Right lobe of liver (tissue), 6 donors: ENCODE measurements around the gene P2RY2. TPM values are rescaled to one million over a fixed set of nuclear protein-coding genes. Genes with fewer than 3 reads are reported as not detected.
A peak's percentile ranks its signal among the peaks of the same experiment; 100 is the strongest.
"Not testable (repeated sequence)": the region's sequence is repeated elsewhere in the genome, so short reads cannot be mapped to it uniquely, and the experiment has no call there.

Source experiments
- ATAC-seq, 4 donors: fragments of 200-7000 bp; cut with Tn5 transposase; one replicate each; pipeline ENCODE4 v1.9.1; 2020; ENCODE audit warnings: mild to moderate bottlenecking in 4 of 4, moderate library complexity in 4 of 4
- DNase-seq, 3 donors: peaks; one replicate each; pipeline ENCODE4 v3.0.0-alpha.2; 2020
- H3K27ac ChIP-seq, 3 donors: fragments of 200-600 bp; one replicate each; pipeline ENCODE4 v1.8.0; 2022
- H3K27me3 ChIP-seq, 2 donors: fragments of 200-600 bp; one replicate each; pipeline ENCODE4 v1.8.0; 2022
- H3K36me3 ChIP-seq, 4 donors: fragments of 200-600 bp; sonication (generic) in 1 of 4; one replicate each; pipeline versions ENCODE4 v1.5.1 to v1.8.0; 2017 to 2022; ENCODE audit warnings: control low read depth in 1 of 4
- H3K4me1 ChIP-seq, 4 donors: fragments of 200-600 bp; sonication (generic) in 1 of 4; one replicate each; pipeline versions ENCODE4 v1.5.1 to v1.8.0; 2017 to 2022; ENCODE audit warnings: control low read depth in 1 of 4
- H3K4me3 ChIP-seq, 3 donors: fragments of 200-600 bp; one replicate each; pipeline ENCODE4 v1.8.0; 2022
- H3K9me3 ChIP-seq, 4 donors: fragments of 200-600 bp; sonication (generic) in 1 of 4; one replicate each; pipeline versions ENCODE4 v1.5.1 to v1.8.0; 2017 to 2022; ENCODE audit warnings: control low read depth in 1 of 4
- POLR2A ChIP-seq: fragments of 450-650 bp; IDR thresholded peaks from one replicate; pipeline ENCODE4 v1.6.1; 2017; ENCODE audit warnings: antibody characterized with exemption, mild to moderate bottlenecking
- WGBS: methylation state at CpG from one replicate; pipeline ENCODE4 v1.1.6; 2018; ENCODE audit warnings: low coverage, low lambda C conversion rate; ENCODE audit not compliant: insufficient coverage; ENCODE audit errors: missing lambda C conversion rate; 5-methylcytosine and 5-hydroxymethylcytosine counted together
- intact Hi-C, 2 donors: fragments of 100-400 bp; cut with DNase I; formaldehyde crosslinking; loops; one replicate each; pipeline versions ENCODE4 v1.11.2 to v1.14.1; 2022
- total RNA-seq, 6 experiments: library from RNA; depleted of rRNA in 2 of 6; stranded (reverse); fragments of >200 nt in 2 of 6; fragmentation: NEBNext Ultra II Directional in 3 of 6; extraction: Animal tissue kit (Norgen Biotek cat#: 25700) in 3 of 6; gene quantifications; one replicate each; pipeline versions ENCODE4 v1.1.0 to v1.2.4, GENCODE V29; 2016 to 2023
- TF ChIP-seq, protein P1 (sequence below), 4 donors: fragments of 200-600 bp in 3 of 4; fragments of 450-650 bp in 1 of 4; IDR thresholded peaks; one replicate each; pipeline versions ENCODE4 v1.5.1 to v1.8.0; 2016 to 2022; ENCODE audit warnings: antibody characterized with exemption in 4 of 4, mild to moderate bottlenecking in 2 of 4
- donor health status: DM: no; HTN: yes; CAD: no.
- donor health status: DM: no; HTN: no; CAD: no.
- donor health status: DM: no; HTN: no; CAD: no.
- donor health status: DM: no; HTN: yes; CAD: no.
- donor health status: DM: no; HTN: yes; CAD: no.

The P2RY2 gene
- total RNA-seq, 6 experiments from 2014 or later, result 2.6 to 5.1 (median 3.5) TPM

DNA sequence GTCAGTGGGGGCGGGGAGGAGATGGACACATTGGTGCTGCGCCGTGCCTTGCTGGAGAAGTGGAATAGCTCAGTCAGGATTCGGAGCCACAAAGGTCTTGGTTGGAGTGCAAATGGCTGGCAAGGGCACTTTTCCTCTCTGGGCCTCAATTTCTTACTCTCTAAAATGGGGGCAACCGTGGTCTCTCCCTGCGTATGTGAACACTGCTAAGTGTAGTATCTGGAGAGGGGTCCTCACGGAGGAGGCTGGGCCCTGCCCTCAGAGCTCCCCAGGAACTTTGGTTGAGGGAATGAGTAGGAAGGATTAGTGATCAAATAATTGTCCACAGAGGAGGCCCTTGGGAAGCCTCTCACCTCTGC, 54.6 kb downstream of the P2RY2 start:
- H3K27me3 ChIP-seq, result no peaks in the 10 kb centered on the region
- DNase-seq (no peak), ATAC-seq (peak in 1 of 4 donors; percentile 6)
- intact Hi-C loops, result no loop called here
- 95% methylated on average over 3 of the region's 7 CpGs for WGBS
- no peaks in the 10 kb centered on the region for H3K9me3 ChIP-seq
- no peak overlapping the region for H3K27ac ChIP-seq
- TF ChIP-seq POLR2A, result no peak
- TF ChIP-seq, protein P1, sequence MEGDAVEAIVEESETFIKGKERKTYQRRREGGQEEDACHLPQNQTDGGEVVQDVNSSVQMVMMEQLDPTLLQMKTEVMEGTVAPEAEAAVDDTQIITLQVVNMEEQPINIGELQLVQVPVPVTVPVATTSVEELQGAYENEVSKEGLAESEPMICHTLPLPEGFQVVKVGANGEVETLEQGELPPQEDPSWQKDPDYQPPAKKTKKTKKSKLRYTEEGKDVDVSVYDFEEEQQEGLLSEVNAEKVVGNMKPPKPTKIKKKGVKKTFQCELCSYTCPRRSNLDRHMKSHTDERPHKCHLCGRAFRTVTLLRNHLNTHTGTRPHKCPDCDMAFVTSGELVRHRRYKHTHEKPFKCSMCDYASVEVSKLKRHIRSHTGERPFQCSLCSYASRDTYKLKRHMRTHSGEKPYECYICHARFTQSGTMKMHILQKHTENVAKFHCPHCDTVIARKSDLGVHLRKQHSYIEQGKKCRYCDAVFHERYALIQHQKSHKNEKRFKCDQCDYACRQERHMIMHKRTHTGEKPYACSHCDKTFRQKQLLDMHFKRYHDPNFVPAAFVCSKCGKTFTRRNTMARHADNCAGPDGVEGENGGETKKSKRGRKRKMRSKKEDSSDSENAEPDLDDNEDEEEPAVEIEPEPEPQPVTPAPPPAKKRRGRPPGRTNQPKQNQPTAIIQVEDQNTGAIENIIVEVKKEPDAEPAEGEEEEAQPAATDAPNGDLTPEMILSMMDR (IDR thresholded peaks at IDR 0.05), result no peak
- no peaks in the 10 kb centered on the region for H3K36me3 ChIP-seq
- H3K4me3 ChIP-seq, result peak overlapping the region in 1 of 3 donors; percentile 13
- H3K4me1 ChIP-seq, result no peaks in the 10 kb centered on the region

DNA sequence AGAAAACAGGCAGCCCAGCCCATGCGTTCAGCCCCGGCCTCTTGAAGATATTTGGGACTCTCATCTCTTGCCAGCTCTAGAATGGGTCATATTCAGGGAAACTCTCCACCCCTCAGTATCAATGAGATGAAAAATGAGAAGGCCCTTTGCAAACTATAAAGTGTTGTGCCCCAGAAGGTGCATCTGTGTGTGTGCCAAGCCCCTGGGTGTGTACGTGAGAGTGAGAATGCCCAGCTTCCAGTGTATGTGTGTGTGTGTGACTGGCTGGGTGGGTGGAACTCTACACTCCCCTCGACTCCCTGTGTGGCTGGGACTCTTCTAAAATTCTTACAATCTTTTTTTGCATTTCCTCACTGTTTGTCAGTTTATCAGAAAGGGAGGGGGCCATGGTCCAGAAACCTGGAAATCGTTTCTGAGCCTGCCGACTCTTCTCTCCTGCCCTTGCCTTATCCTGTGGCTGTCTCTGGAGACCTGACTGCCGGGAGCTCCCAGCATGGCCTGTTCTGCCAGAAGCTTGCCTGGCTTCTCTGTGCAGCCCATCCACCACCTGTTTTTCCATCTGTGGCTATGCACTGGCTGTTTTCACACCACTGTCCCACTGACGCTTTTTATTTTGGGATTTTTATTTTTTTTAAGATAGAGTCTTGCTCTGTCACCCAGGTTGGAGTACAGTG, 55.3 kb downstream of the P2RY2 start:
- TF ChIP-seq, protein P1 (IDR thresholded peaks at IDR 0.05), result no peak
- no peak for TF ChIP-seq POLR2A

DNA sequence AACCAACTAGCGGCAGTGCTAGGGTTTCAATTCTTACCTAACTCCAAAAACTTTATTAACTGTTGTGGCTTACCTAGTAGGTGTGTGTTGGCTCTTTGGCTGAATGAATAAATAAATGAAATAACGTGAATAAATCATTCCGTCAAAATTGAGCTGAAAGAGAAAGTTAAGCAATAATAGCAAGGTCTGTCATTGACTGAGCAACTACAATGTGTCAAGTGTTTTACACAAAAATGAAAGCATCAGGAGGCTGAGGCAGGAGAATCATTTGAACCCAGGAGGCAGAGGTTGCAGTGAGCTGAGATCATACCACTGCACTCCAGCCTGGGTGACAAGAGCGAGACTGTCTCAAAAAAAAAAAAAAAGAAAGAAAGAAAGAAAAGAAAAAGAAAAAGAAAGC, 56.1 kb downstream of the P2RY2 start:
- DNase-seq, H3K27me3 ChIP-seq, H3K36me3 ChIP-seq, H3K4me3 ChIP-seq, intact Hi-C loops, ATAC-seq, H3K4me1 ChIP-seq, H3K9me3 ChIP-seq, H3K27ac ChIP-seq: not testable (repeated sequence)
- 76% methylated on average over 4 of the region's 4 CpGs for WGBS

More for the DNA sequence above, 55.3 kb downstream of the P2RY2 start:
- ATAC-seq (no peak), DNase-seq (peak in 1 of 3 donors; percentile 24)
- Histone ChIP-seq H3K9me3 (no peaks in the 10 kb centered on the region), H3K4me1 (no peaks in the 10 kb centered on the region), H3K4me3 (no peak overlapping the region), H3K27ac (no peak overlapping the region), H3K36me3 (no peaks in the 10 kb centered on the region), H3K27me3 (no peaks in the 10 kb centered on the region)
- WGBS, result 60% methylated on average over 7 of the region's 8 CpGs
- intact Hi-C loops, result no loop called here

DNA sequence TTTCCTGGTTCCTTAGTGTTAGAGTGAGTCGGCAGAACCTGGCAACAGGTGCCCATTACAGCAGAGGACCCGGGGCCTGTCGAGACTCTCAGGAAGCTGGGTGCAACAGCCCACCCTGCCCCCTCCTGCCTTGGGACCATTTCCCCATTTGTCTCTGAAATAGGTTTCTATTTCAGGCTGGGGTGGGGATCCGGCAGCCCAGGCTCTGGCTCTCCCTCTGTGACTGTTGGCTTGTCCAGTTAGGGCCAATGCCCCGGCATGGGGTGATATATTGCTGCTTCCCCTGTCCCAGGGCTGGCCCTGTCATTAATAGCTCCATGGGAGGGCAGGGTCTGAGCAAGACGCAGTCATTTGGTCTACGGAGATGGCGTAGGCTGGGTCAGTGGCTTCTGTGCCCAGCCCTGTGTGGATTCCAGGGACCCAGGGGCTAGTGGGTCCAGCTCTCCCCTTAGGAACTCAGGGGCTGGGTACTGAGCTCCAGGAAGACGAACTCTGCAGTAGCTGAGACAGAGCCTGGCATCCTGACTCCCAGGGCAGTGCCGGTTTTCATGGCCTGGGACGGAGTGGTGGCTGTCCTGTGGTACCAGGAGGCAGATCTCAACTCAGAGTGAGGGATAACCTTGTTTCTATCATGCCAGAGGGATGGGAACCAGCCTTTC, 56.8 kb downstream of the P2RY2 start:
- H3K4me1 ChIP-seq, result no peaks in the 10 kb centered on the region
- no peak overlapping the region for H3K27ac ChIP-seq
- no CpG with 5 or more reads among the region's 11 CpGs for WGBS
- ATAC-seq (peak; percentile 26 to 49 (median 43)), DNase-seq (peak in 2 of 3 donors; percentile 40 to 51)
- TF ChIP-seq POLR2A, result no peak
- TF ChIP-seq, protein P1 (IDR thresholded peaks at IDR 0.05), result no peak
- no peaks in the 10 kb centered on the region for H3K9me3 ChIP-seq
- H3K36me3 ChIP-seq, result no peaks in the 10 kb centered on the region
- intact Hi-C loops, result no loop called here
- H3K4me3 ChIP-seq, result no peak overlapping the region
- no peaks in the 10 kb centered on the region for H3K27me3 ChIP-seq

DNA sequence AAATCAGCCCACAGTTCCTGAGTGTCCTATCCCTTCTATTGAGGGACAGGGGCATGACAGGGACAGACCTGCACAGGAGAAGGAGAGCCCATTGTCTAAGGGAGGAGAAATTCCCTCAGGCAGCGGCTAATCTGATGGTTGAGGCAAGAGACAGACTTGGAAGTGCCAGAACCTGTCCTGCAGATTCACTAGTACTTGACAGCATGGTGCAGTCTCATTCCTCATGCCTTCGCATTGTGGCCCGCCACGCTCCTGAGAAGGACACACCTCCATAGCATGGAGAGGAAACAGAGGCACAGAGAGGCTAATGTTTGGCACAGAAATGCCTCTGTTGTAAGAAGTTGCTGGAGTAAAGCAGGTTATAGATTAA, 57.3 kb downstream of the P2RY2 start:
- no peak for TF ChIP-seq POLR2A
- TF ChIP-seq, protein P1 (IDR thresholded peaks at IDR 0.05), result no peak
- DNase-seq (no peak), ATAC-seq (peak in 1 of 4 donors; percentile 10)
- Histone ChIP-seq H3K4me1 (no peaks in the 10 kb centered on the region), H3K27me3 (no peaks in the 10 kb centered on the region), H3K27ac (no peak overlapping the region), H3K36me3 (no peaks in the 10 kb centered on the region), H3K4me3 (no peak overlapping the region), H3K9me3 (no peaks in the 10 kb centered on the region)
- intact Hi-C loops, result no loop called here
- whole genome bisulfite sequencing, result 88% methylated on average over 4 of the region's 4 CpGs
